SU-DHL-6 (cell line): ENCODE results near the gene PPP1R14C.

Source experiments
- EZH2phosphoT487 ChIP-seq: fragments of 200-600 bp; sonication (generic), shearing (Covaris generic); conservative IDR thresholded peaks from 2 replicates; pipeline ENCODE4 v1.6.1; 2018; ENCODE audit warnings: mild to moderate bottlenecking, antibody characterized with exemption, low read length, moderate library complexity, mixed read lengths
- TF ChIP-seq, protein P1 (sequence below): fragments of 200-600 bp; sonication (generic); IDR thresholded peaks from one replicate; pipeline ENCODE4 v1.5.1; 2017; ENCODE audit warnings: antibody characterized with exemption, mild to moderate bottlenecking, low read length, moderate library complexity; ENCODE audit not compliant: insufficient read depth, poor library complexity, severe bottlenecking

DNA sequence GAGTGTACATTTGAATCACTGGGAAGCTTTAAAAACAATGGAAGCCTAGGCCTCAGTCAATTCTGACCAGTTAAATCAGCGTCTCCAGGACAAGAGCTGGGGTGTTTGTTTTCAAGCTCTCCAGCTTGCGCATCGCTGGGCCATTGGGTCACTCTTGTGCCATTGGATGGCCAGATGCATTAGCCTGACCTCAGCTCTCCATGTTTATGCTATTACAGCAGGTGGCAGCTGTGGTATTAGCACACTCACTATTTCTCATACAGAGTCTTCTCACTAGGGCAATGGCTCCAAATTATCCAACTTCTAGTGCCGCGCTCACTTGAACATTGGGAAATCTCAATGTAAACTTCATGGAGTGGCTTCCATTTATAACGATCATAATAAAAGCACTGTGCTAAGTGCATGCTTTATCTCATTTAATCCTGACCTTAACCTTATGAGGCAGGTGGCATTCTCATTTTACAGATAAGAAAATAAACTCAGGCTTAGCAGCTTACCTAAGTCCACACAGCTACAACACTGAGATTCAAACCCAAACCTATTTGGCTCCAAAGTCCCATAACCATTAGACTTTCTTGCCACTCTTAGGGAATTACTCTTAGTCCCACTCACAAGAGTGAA, 108.8 kb downstream of the PPP1R14C start:
- TF ChIP-seq, protein P1, sequence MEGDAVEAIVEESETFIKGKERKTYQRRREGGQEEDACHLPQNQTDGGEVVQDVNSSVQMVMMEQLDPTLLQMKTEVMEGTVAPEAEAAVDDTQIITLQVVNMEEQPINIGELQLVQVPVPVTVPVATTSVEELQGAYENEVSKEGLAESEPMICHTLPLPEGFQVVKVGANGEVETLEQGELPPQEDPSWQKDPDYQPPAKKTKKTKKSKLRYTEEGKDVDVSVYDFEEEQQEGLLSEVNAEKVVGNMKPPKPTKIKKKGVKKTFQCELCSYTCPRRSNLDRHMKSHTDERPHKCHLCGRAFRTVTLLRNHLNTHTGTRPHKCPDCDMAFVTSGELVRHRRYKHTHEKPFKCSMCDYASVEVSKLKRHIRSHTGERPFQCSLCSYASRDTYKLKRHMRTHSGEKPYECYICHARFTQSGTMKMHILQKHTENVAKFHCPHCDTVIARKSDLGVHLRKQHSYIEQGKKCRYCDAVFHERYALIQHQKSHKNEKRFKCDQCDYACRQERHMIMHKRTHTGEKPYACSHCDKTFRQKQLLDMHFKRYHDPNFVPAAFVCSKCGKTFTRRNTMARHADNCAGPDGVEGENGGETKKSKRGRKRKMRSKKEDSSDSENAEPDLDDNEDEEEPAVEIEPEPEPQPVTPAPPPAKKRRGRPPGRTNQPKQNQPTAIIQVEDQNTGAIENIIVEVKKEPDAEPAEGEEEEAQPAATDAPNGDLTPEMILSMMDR: no peak
- TF ChIP-seq EZH2phosphoT487: no peak
